Skin of body (tissue), 2 donors: ENCODE data around the gene EPRS1. TPM values are rescaled to one million over a fixed set of nuclear protein-coding genes. Genes with fewer than 3 reads are reported as not detected.
"Not testable (repeated sequence)": the region's sequence is repeated elsewhere in the genome, so short reads cannot be mapped to it uniquely, and the experiment has no call there.

Experiments used
- DNase-seq: peaks from one replicate; lab custom pipeline; 2025; lab: John Stamatoyannopoulos, UW
- total RNA-seq: library from RNA; depleted of rRNA; stranded (reverse); fragments of >200 nt; gene quantifications from one replicate; pipeline ENCODE4 v1.2.3, GENCODE V29; 2014

Gene EPRS1
- 92.4 TPM for total RNA-seq

DNA sequence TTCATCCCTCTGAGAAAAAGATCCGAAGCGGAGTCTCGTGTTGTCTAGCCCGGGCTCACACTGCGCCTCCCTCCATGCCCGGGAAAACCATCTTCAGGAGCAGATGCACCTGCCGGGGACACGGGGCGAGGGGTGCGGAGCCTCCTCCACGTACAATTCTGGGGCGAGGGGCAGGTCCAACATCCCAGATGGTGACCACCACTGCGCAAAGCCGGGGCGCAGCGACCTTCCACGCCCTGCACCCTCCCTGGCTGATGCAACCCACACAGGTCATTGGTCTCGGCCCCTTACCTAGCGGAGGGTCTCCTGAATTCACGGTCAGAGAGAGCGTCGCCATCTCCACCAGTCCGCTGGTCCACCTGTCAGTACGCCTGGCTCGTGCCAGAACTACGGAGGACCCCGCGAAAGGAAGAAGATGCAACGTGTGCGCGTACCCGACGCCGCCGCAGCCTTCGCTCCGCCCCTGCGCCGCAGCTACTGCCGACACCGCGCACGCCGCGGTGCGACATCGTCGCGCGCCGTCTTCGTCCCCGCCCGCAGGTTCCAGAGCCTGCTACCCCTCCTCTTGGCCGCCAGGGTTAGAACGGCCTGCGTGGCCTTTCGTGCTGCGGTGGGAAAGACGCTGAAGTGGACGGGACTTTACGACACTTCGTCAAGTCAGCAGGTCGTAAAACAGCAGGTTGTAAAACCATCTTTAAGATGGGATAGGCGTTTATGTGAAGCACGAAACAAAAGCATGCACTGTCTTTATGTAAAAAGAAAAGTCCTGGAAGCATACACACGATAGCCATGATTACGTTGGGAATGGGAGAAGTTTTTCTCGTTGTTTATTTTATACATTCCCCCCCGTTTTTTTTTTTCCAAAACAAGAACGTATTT is at the start of gene EPRS1:
EPRS1 (minus strand) TSS at position 454 of the 879 bp plus-strand sequence; CDS start at position 337, 117 bp downstream.
- peak; percentile 97 for DNase-seq

DNA sequence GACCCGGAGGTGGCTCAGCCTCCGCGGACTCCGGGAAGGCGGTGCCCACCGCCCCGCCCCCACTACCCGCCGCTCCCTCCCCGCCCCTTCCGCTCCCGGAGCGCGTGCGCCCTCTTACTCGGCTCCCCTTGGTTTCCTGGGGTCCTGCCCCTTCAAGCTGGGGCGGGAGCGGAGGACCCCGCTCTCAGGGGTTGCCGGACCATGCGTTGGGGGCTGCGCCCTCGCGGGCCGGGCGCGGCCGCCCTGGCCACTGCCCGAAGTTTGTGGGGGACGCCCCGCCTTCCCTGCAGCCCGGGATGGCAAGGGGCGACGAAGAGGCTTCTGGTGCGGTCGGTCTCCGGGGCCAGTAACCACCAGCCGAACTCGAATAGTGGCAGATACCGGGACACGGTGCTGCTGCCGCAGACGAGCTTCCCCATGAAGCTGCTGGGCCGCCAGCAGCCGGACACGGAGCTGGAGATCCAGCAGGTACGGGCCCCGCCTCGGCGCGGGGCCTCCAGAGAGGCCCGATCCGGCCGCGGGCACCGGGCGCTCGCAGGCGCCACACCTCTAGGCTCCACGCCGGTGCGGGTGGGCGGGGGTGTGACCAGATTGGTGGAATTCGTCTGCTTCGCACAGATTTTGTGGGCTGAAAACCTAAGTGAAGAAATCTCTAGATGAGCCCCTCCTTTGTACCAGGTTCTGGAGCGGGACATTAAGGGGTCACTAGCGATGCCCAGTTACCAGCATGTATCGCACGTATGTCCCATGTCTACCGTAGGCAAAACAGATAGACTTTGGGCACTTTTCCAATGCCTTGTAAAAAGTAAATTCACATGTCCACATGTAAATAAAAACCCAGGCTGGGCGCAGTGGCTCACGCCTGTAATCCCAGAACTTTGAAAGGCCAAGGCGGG is 48.0 kb upstream of the EPRS1 start, which contains the start of gene IARS2:
IARS2 (plus strand) TSS at position 117 of the 896 bp plus-strand sequence; CDS start at position 202, 85 bp downstream.
- DNase-seq = peak; percentile 76

DNA sequence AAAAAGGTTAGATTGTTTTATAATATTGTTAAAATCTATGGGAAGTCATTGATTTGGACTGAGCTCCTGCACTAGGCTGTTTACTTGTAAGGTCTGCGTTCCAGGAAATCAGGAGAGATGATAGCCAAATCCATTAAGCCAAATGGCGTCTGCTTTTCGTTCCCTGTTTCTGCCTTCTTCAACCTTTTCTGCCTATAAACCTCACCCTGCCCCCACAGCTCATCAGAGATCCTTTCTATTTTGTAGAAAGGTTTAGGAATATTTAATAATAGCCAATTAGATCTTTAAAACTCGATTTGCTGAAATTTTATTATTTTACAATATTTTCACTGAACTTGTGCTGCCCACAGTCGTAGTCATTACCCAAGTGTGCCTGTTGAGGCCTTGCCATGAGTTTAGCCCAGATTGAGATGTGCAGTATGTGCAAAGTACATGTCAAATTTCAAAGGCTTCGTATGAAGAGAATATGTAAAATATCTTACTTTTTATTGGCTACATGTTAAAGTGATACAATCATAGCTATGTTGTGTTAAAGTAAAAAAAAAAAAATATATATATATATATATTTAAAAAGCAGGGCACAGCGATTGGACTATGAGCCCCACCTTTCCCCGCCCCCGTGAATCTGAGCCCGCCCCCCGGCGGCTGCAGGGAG is 47.2 kb upstream of the EPRS1 start:
- no peak for DNase-seq

DNA sequence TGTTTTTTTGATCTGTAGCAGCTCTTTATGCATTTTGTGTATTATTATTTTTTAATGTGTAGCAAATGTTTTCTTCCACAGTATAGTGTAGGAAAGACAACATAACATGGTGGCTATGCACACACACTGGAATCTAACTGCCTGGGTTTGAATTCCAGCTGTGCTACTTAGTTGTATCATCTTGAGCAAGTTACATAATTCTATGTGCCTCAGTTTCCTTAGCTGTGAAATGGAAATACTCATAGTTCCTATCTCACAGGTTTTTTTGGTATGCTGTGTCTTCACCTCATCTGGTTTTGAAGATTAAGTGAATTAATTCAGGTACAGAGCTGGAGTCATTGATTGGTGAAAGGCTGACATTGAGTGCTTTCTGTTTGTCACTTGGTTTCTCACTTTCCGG is 46.4 kb upstream of the EPRS1 start:
- no peak for DNase-seq

DNA sequence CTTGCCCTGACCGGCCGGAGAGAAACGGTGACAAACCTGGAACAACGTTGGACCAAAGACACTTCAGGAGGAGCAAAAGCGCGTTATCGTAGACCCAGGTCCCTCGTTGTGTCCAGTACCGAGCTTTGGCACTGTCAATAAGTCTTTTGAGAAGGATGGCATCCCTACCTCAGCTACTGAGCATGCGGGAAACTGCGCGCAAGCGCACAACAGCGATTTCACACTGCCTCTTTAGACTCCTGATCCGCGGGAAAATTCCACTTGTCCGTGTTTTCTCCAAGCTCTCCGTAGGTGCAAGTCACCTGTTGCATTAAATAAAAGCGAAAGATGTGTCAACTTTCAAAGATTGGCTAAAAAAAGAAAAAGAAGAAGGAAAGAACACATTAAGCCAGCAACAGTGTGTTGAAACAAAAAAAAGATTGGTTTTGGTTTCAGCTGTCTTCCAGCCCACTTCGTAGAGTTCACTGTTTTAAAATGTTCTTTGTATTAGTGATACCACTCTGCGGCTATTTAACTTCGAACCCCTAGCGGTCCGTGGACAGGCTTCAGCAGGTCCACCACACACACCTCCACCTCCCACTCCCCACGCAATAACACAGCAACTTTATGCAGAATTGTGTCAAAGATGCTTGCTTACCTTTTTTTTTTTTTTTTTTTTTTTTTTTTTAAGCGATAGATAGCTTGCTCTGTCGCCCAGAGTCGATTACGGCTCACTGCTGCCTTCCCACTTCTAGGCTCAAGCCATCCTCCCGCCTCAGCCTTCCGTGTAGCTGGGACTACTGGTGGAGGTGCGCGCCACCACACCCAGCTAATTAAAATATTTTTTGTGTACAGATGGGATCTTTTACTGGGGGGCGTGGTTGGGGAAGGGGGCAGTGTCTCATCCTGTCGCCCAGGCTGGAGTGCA is 43.6 kb upstream of the EPRS1 start, which contains the start of gene BPNT1:
BPNT1 (minus strand) TSS at position 139 of the 907 bp plus-strand sequence. CDS start 9,942 bp downstream, outside the sequence.
- DNase-seq = peak; percentile 95

DNA sequence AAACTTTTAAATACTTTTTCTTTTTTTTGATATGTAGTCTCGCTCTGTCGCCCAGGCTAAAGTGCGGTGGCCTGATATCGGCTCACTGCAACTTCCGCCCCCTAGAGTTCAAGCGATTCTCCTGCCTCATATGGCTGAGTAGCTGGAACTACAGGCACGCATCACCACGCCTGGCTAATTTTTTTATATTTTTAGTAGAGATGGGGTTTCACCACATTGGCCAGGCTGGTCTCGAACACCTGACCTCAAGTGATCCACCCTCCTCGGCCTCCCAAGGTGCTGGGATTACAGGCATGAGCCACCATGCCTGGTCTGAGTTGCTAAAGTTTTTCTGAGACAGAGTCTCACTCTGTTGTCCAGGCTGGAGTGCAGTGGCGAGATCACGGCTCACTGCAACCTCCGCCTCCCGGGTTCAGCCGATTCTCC is 40.0 kb upstream of the EPRS1 start:
- DNase-seq = not testable (repeated sequence)

DNA sequence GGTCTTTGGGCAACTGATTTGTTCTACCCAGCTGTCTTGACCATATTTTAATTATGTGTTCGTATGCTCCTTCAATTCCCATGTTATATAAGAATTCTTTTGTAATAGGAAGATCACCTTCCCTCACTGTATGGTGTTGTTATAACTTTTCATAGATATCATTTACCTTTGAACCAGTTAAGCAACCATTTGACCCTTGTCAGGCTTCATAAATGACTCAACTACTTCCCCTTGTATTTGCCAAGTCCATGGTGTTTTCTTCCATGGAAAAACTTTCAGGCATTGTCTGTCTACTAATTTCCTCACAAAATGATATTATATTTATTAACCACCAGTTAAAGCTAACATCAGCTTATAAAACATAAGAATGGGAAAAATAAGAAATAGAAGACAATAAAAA is 38.2 kb upstream of the EPRS1 start:
- DNase-seq = no peak

DNA sequence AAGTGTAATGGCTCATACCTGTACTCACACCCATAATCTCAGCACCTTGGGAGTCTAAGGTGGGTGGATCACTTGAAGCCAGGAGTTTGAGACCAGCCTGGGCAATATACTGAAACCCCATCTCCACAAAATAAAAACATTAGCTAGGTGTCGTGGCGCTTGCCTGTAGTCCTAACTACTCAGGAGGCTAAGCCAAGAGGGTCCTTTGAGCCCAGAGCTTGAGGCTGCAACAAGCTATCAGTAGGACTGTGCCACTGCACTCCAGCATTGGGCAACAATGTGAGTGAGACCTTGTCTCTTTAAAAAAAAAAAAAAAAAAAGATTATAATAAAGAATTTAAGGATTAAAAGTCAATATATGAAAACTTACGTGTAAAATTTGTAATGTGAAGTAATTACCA is 31.6 kb upstream of the EPRS1 start:
- DNase-seq = no peak

DNA sequence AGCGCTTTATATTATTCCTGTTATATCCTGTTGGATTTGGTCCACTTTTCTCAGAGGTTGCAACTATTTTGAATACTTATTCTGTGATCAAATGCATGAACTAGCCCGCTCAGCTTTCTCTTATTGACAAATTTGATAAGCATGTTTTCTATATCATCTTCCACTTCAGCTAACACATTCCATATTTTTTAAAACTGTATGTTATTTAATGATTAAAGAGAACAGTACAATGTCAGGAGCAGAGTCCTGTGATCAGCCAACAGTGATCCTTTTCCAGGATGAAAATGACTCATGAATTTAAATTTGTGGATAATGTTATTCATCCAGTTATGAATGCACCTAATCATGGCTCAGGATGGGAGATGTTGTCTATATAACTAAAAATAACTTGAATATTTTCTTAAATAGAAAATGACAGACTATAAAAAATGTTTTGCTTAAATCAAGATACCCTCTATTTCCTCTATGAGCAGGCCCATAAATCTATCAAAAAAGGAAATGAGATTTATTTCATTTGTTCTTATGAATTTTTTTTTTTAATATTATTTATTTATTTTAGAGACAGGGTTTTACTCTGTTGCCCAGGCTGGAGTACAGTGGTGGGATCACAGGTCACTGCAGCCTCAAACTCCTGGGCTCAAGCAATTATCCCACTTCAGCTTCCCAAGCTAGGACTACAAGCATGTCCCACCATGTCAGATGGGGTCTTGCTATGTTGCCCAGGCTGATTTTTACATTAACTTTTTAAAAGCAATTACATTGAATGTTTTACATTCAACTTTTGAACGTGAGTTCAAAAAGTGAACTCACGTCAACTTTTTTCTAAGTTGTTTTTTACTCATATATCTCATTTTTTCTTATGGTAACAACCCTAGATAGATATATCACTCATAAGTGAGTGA is 30.8 kb upstream of the EPRS1 start:
- no peak for DNase-seq

DNA sequence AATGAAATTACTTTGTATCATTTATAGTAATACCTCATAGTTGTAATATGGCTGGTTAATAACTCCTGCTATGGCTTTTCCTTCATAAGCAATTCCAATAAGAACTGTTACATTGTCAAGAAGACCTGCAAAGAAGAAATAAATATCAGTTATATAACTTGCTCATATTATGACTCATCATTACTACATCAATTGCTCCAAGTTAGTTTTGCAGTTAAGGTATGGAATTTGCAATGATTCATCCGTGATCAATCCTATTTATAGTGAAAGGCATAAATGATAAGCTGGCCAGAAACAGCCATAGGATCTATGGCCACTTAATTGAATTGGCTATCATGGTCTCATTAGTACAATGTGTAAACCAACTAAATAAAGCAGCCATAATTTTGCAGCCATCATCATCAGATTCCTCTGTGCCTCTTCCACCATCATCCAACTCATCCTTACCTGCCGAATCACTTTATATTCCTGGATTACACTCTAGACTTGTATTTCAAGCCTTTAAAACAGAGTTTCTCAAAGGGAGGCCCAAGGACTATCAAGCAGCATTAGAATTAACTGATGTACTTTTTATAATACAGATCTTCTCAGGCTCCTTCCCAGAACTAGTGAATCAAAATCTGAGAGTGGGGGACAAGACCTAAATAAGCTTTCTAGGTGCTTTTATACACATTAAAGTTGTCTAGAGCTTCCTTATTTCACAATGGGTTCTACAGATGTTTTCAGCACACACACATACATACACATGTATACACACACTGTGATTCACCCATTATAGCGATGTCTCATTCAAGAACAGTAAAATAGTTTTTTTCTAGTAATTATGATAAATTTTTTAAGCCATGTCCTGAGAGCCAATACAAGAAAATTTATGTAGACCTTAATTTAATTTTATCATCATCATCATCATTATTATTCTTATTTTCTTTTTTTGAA is 21.2 kb upstream of the EPRS1 start:
- DNase-seq = no peak

DNA sequence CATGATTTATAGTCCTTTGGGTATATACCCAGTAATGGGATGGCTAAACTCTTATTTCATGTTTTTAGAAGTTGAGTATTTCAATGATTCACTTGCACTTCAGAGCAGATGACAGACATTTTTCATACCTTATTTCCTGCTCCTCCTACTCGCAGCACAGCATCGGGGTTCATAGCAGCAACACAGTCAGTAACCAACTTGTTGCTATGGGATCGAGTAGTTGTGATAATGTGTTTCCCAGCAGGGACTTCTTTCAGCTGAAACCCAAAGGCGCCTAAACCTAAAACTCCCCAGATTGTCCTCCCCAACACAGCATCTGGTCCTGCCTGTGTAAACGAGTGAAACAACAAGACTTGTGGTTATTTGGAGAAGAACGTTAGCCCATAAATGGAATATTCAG is 16.3 kb upstream of the EPRS1 start:
- DNase-seq = no peak

DNA sequence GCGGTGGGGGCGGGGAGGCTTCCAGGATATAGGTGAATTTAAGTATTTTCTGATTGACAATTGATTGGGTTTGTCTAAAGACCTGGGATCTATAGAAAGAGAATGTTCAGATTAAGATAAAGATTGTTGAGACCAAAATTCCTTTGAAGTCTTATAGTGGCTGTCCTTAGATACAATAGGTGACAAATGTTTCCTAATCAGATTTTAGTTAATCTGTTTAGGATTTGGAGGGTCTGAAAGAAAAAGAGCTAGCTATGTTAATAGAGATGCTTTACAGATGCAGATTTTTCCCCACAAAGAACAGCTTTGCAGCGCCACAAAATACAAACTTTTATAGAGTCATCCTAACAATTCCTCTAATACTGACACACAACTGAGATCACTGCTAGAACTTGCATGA is 14.6 kb upstream of the EPRS1 start:
- no peak for DNase-seq

DNA sequence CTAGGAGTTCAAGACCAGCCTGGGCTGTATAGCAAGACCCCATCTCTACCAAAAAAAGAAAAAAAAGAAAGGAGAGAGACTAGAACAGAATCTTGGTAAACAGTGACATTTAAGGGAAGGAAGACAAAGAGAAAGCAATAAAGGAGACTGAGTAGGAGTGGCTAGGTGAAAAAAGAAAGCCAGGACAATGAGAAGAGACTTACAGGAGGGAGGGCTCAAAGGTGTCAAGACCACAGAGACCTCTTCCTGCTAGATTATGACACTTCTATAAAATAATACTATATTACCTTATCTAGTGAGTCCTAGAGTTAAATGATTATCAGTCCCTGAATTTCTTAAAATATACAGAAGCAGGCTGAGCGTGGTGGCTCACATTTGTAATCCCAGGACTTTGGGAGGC is 10.1 kb upstream of the EPRS1 start:
- no peak for DNase-seq

DNA sequence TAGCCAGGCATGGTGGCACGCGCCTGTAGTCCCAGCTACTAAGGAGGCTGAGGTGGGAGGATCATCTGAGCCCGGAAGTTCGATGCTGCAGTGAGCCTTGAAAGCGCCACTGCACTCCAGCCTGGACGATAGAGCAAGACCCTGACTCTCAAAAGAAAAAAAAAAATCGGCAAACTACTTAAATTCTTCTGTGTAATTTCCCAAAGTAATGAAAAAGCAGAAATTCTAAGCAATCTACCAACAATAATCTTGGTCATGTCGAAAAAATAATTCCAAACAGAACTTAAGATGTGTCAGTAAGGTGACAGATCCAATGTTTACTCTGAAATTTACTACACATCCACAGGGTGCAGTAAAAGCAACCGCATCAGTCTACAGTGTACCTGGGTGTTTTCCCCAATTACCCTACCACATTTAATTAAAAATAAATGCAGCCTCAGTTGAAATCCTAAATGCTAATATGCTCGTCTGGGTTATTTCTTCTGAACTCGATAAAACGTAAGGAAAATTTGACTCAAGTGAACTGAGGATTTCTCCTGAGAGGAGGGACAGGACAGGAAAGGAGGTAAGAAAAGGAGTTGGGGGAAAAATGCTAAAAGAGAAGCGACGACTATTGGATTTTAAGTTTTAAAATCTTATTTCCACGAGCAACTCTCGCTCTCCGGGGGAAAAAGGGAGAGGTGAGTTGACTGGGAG is 801 bp downstream of the EPRS1 start:
- peak; percentile 9 for DNase-seq

DNA sequence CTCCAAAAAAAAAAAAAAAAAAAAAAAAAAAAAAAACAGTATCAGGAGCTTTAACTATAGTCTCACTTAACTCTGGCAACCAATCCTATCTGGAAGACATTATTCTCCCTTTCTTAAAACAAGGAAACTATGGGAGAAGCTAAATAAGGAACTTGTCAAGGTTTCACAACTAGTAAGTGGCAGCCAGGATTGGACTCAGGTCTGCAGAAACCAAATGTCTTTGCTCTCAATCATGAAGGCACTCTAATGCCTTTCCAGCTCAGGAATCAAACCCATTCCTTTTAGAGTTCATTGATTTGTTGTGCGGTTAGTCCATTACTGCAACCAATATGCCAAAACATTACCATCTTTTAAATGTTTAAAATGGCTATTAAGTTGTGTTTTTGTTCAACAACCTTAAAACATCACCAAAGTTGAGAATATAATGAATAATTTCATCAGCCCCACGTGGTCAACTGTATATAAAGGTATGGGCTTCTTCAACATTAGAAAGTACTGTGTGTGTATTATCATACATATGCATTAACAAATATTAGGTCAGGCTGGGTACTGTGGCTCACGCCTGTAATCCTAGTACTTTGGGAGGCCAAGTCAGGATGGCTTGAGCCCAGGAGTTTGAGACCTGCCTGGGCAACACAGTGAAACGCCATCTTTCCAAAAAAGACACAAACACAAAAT is 1.5 kb downstream of the EPRS1 start:
- DNase-seq = no peak

DNA sequence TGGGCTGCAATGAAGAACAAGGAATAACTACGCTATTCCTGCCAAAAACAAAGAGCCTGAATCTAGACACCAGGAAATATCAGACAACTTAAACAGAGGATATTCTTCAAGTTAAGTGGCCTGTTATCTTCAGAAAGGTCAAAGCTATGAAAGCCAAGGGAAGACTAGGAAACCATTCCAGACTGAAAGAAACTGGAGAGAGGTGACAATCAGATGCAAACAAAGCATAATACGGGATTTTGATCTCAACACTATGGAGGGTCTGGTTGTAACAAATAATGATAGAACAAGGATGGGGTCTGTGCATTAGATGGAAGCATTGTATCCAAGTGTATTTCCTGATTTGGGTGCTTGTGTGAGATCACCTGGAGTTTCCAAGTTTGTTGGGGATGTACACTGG is 2.7 kb downstream of the EPRS1 start:
- no peak for DNase-seq

DNA sequence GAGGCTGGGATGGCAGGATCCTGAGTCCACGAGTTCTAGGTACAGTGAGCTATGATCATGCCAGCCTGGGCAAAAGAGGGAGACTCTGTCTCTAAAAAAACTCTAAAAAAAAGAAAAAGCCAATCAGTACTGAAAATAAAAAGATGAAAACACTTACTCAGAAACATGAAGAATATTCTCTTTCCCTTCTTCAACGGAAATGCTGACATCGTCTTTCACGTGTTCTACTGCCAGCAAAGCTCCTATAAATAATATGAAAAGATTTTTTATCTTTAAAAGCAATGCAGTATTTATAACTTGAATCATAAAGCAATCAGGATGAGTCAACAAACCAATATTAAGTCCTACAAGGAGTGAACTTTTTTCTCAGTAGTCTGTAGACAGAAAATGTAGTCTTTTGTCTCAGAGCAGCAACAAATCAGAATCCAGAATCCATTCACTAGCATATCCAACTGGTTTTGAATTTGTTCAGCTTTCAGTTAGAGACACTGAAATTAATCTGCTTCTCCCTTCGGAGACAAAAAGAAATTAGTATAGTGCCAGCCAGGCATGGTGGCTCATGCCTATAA is 6.2 kb downstream of the EPRS1 start:
- DNase-seq = no peak
